A549 (cell line): ENCODE results near the gene TRDN. TPM values are rescaled to one million over a fixed set of nuclear protein-coding genes. Genes with fewer than 3 reads are reported as not detected.

Experiments
- ATAC-seq, 2 experiments: fragments of 200-7000 bp in 1 of 2; fragments of >200 bp in 1 of 2; cut with Nextera tagmentation in 1 of 2; cut with Tn5 transposase in 1 of 2; 3 replicates each; pipeline versions ENCODE4 v1.8.0 to v1.9.1; 2018 to 2020; ENCODE audit warnings: mild to moderate bottlenecking in 1 of 2, moderate library complexity in 1 of 2
- CTCF ChIA-PET: fragments of 300-600 bp; sonication (Branson Sonifier 250); formaldehyde crosslinking; extraction: SDS; loops from one replicate; lab custom pipeline; 2021; ENCODE audit warnings: antibody characterized with exemption, inconsistent platforms; lab: Yijun Ruan, JAX
- POLR2A ChIA-PET: fragments of 350-600 bp; formaldehyde crosslinking; extraction: SDS; loops from one replicate; lab custom pipeline; 2021; ENCODE audit warnings: antibody characterized with exemption, inconsistent platforms; lab: Yijun Ruan, JAX
- DNase-seq, 2 experiments: peaks; one replicate each; pipeline versions ENCODE4 v3.0.0 to v3.0.0-alpha.2; 2011 to 2016; ENCODE audit warnings: low read depth in 1 of 2, low spot score in 1 of 2
- FAIRE-seq: peaks from 2 replicates; lab custom pipeline; 2011; peaks lifted over from hg19 to GRCh38; lab: Jason Lieb, UNC
- H3K27ac ChIP-seq, 2 experiments: fragments of >200 bp; sonication (Bioruptor Twin); formaldehyde crosslinking; 3 replicates each; pipeline ENCODE4 v1.5.1; 2016 to 2017
- H3K4me1 ChIP-seq: fragments of >200 bp; sonication (Bioruptor Twin); formaldehyde crosslinking; 3 replicates; pipeline ENCODE4 v1.6.1; 2016
- H3K4me2 ChIP-seq: fragments of >200 bp; sonication (Bioruptor Twin); formaldehyde crosslinking; 3 replicates; pipeline ENCODE4 v1.6.1; 2016
- H3K4me3 ChIP-seq: fragments of >200 bp; sonication (Bioruptor Twin); formaldehyde crosslinking; 3 replicates; pipeline ENCODE4 v1.5.1; 2016
- H3K9me3 ChIP-seq: fragments of >200 bp; sonication (Bioruptor Twin); formaldehyde crosslinking; 3 replicates; pipeline ENCODE4 v1.6.1; 2016
- BHLHE40 ChIP-seq: IDR thresholded peaks from 2 replicates; pipeline ENCODE4 v1.6.1; 2012; ENCODE audit warnings: low read depth, low read length, inconsistent platforms
- CBX2 ChIP-seq: fragments of 200-600 bp; sonication (generic); IDR thresholded peaks from 2 replicates; pipeline ENCODE4 v1.6.1; 2016; ENCODE audit warnings: low read depth, mild to moderate bottlenecking, borderline replicate concordance
- CHD2 ChIP-seq: fragments of 150-350 bp; IDR thresholded peaks from 2 replicates; pipeline ENCODE4 v1.6.1; 2014; ENCODE audit warnings: low read length; ENCODE audit not compliant: partially characterized antibody
- CHD4 ChIP-seq: fragments of 200-600 bp; sonication (generic); IDR thresholded peaks from 2 replicates; pipeline ENCODE4 v1.6.1; 2016; ENCODE audit warnings: antibody characterized with exemption, mild to moderate bottlenecking, borderline replicate concordance
- EHF ChIP-seq: fragments of 250-450 bp; sonication (Bioruptor Pico); IDR thresholded peaks from 2 replicates; pipeline ENCODE4 v1.5.0; 2020; ENCODE audit warnings: mild to moderate bottlenecking
- FOXS1 ChIP-seq: fragments of 250-450 bp; sonication (Bioruptor Pico); IDR thresholded peaks from 2 replicates; pipeline ENCODE4 v1.5.0; 2020; ENCODE audit warnings: mild to moderate bottlenecking, moderate library complexity
- HEYL ChIP-seq: fragments of 250-450 bp; sonication (Bioruptor Pico); IDR thresholded peaks from 2 replicates; pipeline ENCODE4 v1.8.0; 2021; ENCODE audit warnings: mild to moderate bottlenecking, moderate library complexity
- HOXB13 ChIP-seq: fragments of 250-450 bp; sonication (Bioruptor Pico); IDR thresholded peaks from 2 replicates; pipeline ENCODE4 v1.5.0; 2020; ENCODE audit warnings: low read depth, mild to moderate bottlenecking, moderate library complexity
- JUNB ChIP-seq: fragments of >200 bp; sonication (Bioruptor Twin); formaldehyde crosslinking; IDR thresholded peaks from 2 replicates; pipeline ENCODE4 v1.6.1; 2016
- KDM1A ChIP-seq: fragments of 200-600 bp; sonication (generic); IDR thresholded peaks from 2 replicates; pipeline ENCODE4 v1.6.1; 2016; ENCODE audit warnings: low read depth, mild to moderate bottlenecking
- KDM5A ChIP-seq: fragments of 200-600 bp; sonication (generic); IDR thresholded peaks from 2 replicates; pipeline ENCODE4 v1.6.1; 2016; ENCODE audit warnings: antibody characterized with exemption, mild to moderate bottlenecking
- NFE2L2 ChIP-seq: fragments of 150-350 bp; conservative IDR thresholded peaks from 2 replicates; pipeline ENCODE4 v1.6.1; 2014; ENCODE audit warnings: low read length
- NPAS2 ChIP-seq: fragments of 250-450 bp; sonication (Bioruptor Pico); IDR thresholded peaks from 2 replicates; pipeline ENCODE4 v1.8.0; 2022; ENCODE audit warnings: mild to moderate bottlenecking, moderate library complexity, borderline replicate concordance
- NR3C1 ChIP-seq: fragments of >200 bp; sonication (Bioruptor Twin); formaldehyde crosslinking; IDR thresholded peaks from 3 replicates; pipeline ENCODE4 v1.6.1; 2017
- POLR2A ChIP-seq: IDR thresholded peaks from 2 replicates; pipeline ENCODE4 v1.6.1; 2012; ENCODE audit warnings: mild to moderate bottlenecking, low read length
- POLR2AphosphoS2 ChIP-seq: conservative IDR thresholded peaks from 2 replicates; pipeline ENCODE4 v1.6.1; 2012; ENCODE audit warnings: low read length, improper control_type of control experiment, inconsistent platforms
- RARB ChIP-seq: fragments of 250-450 bp; sonication (Bioruptor Pico); IDR thresholded peaks from 2 replicates; pipeline ENCODE4 v1.8.0; 2021; ENCODE audit warnings: mild to moderate bottlenecking, moderate library complexity
- RNF2 ChIP-seq: fragments of 200-600 bp; sonication (generic); IDR thresholded peaks from 2 replicates; pipeline ENCODE4 v1.6.1; 2016; ENCODE audit warnings: low read depth, mild to moderate bottlenecking, antibody characterized with exemption, moderate library complexity, borderline replicate concordance
- SMC3 ChIP-seq: fragments of >200 bp; sonication (Bioruptor Twin); formaldehyde crosslinking; IDR thresholded peaks from 3 replicates; pipeline ENCODE4 v1.6.1; 2018; ENCODE audit warnings: inconsistent platforms
- TFCP2L1 ChIP-seq: fragments of 250-450 bp; sonication (Bioruptor Pico); IDR thresholded peaks from 2 replicates; pipeline ENCODE4 v1.5.0; 2021; ENCODE audit warnings: mild to moderate bottlenecking
- ZFP36 ChIP-seq: fragments of 450-650 bp; IDR thresholded peaks from 2 replicates; pipeline ENCODE4 v1.6.1; 2014; ENCODE audit warnings: borderline replicate concordance; ENCODE audit not compliant: partially characterized antibody
- ZSCAN20 ChIP-seq: fragments of 250-450 bp; sonication (Bioruptor Pico); IDR thresholded peaks from 2 replicates; pipeline ENCODE4 v1.8.0; 2022; ENCODE audit warnings: mild to moderate bottlenecking, moderate library complexity
- WGBS: methylation state at CpG from one replicate; pipeline ENCODE4 v1.1.6; 2017; ENCODE audit errors: missing lambda C conversion rate; 5-methylcytosine and 5-hydroxymethylcytosine counted together
- polyA plus RNA-seq, 4 experiments: library from polyadenylated mRNA; depleted of rRNA in 3 of 4; stranded (reverse); fragments of >200 nt; fragmentation: RNase III in 1 of 4; extraction: RNeasy Plus Mini Kit Qiagen cat#74134 plus additional on column Dnase treatment in 1 of 4; gene quantifications; 2 replicates in 3 of 4; 3 replicates in 1 of 4; pipeline ENCODE4 v1.2.3, GENCODE V29; 2011 to 2017
- TF ChIP-seq, protein P1 (sequence below): IDR thresholded peaks from 2 replicates; pipeline ENCODE4 v1.6.1; 2012
- TF ChIP-seq, protein P2 (sequence below): fragments of >200 bp; sonication (Bioruptor Twin); formaldehyde crosslinking; IDR thresholded peaks from 3 replicates; pipeline ENCODE4 v1.5.1; 2016
- TF ChIP-seq, protein P3 (sequence below): IDR thresholded peaks from 2 replicates; pipeline ENCODE4 v1.6.1; 2012
- TF ChIP-seq, protein P4 (sequence below): fragments of 200-600 bp; sonication (generic); IDR thresholded peaks from 2 replicates; pipeline ENCODE4 v1.6.1; 2016; ENCODE audit warnings: antibody characterized with exemption, mild to moderate bottlenecking, moderate library complexity
- TF ChIP-seq, protein P5 (sequence below): fragments of >200 bp; sonication (Bioruptor Twin); formaldehyde crosslinking; IDR thresholded peaks from 3 replicates; pipeline ENCODE4 v1.6.1; 2016
- TF ChIP-seq, protein P6 (sequence below): fragments of 250-450 bp; sonication (Bioruptor Pico); IDR thresholded peaks from 2 replicates; pipeline ENCODE4 v1.5.0; 2020; ENCODE audit warnings: low read depth, mild to moderate bottlenecking, moderate library complexity
- TF ChIP-seq, protein P7 (sequence below): fragments of 150-350 bp; IDR thresholded peaks from 2 replicates; pipeline ENCODE4 v1.6.1; 2014; ENCODE audit warnings: low read depth, mild to moderate bottlenecking, low read length

The TRDN gene
- polyA plus RNA-seq, 2 of the 4 experiments (the other 2 are of a cell fraction): not detected

DNA sequence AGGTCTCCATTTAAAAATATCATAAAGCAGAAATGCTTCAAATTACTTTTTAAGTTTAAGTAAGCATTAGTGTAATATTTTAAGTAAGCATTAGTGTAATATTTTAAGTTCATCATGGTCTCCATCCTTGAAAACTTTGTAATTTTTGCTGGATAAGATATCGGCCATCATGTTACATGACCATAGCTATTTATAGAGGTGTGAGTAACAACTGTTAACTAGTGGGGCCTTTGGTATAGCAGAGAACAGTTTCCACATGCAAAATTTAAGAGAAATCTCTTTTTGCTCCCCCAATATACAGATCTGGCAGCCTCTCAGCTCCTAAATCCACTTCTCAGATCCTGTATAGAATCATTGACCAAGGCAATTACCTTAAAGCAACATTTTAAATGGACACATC, 468 bp downstream of the TRDN start:
- CTCF ChIA-PET: no interaction called here

DNA sequence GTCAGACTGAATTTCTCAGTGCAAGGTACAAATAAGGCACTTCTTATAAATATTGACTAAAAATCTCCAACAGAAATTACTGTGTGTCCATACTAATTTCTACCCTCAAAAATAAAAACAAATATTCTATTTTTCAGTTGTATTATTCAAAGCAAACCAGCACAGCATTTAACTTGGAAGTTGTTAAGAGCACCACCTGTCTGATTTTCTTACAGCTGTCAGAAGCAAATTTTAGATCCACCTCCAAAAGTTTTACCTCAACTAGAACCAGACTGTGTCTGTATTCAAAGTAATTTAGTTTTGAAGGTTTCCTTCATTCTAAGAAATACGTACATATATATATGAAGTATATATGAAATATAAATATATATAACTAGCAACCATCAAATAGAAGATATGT, 1.2 kb downstream of the TRDN start:
- 48% methylated on average over 1 of the region's 1 CpG for WGBS
- ChIA-PET CTCF (no interaction called here), POLR2A (no interaction called here)
- no peak overlapping the region for H3K4me2 ChIP-seq
- H3K4me3 ChIP-seq: no peak overlapping the region
- DNase-seq (no peak), FAIRE-seq (no peak), ATAC-seq (no peak)
- no peak for TF ChIP-seq NPAS2
- no peak for TF ChIP-seq NFE2L2
- TF ChIP-seq CHD4: no peak
- no peak for TF ChIP-seq RARB (CRISPR knock-in tag)
- no peak for TF ChIP-seq JUNB
- TF ChIP-seq, protein P1, sequence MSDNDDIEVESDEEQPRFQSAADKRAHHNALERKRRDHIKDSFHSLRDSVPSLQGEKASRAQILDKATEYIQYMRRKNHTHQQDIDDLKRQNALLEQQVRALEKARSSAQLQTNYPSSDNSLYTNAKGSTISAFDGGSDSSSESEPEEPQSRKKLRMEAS: no peak
- TF ChIP-seq, protein P2, sequence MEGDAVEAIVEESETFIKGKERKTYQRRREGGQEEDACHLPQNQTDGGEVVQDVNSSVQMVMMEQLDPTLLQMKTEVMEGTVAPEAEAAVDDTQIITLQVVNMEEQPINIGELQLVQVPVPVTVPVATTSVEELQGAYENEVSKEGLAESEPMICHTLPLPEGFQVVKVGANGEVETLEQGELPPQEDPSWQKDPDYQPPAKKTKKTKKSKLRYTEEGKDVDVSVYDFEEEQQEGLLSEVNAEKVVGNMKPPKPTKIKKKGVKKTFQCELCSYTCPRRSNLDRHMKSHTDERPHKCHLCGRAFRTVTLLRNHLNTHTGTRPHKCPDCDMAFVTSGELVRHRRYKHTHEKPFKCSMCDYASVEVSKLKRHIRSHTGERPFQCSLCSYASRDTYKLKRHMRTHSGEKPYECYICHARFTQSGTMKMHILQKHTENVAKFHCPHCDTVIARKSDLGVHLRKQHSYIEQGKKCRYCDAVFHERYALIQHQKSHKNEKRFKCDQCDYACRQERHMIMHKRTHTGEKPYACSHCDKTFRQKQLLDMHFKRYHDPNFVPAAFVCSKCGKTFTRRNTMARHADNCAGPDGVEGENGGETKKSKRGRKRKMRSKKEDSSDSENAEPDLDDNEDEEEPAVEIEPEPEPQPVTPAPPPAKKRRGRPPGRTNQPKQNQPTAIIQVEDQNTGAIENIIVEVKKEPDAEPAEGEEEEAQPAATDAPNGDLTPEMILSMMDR: no peak
- TF ChIP-seq POLR2AphosphoS2: no peak
- TF ChIP-seq RNF2: no peak
- TF ChIP-seq BHLHE40: no peak
- no peak for TF ChIP-seq CHD2
- no peak for TF ChIP-seq ZFP36
- TF ChIP-seq, protein P3, sequence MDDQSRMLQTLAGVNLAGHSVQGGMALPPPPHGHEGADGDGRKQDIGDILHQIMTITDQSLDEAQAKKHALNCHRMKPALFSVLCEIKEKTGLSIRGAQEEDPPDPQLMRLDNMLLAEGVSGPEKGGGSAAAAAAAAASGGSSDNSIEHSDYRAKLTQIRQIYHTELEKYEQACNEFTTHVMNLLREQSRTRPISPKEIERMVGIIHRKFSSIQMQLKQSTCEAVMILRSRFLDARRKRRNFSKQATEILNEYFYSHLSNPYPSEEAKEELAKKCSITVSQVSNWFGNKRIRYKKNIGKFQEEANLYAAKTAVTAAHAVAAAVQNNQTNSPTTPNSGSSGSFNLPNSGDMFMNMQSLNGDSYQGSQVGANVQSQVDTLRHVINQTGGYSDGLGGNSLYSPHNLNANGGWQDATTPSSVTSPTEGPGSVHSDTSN: no peak
- no peak for TF ChIP-seq HEYL
- TF ChIP-seq, protein P4, sequence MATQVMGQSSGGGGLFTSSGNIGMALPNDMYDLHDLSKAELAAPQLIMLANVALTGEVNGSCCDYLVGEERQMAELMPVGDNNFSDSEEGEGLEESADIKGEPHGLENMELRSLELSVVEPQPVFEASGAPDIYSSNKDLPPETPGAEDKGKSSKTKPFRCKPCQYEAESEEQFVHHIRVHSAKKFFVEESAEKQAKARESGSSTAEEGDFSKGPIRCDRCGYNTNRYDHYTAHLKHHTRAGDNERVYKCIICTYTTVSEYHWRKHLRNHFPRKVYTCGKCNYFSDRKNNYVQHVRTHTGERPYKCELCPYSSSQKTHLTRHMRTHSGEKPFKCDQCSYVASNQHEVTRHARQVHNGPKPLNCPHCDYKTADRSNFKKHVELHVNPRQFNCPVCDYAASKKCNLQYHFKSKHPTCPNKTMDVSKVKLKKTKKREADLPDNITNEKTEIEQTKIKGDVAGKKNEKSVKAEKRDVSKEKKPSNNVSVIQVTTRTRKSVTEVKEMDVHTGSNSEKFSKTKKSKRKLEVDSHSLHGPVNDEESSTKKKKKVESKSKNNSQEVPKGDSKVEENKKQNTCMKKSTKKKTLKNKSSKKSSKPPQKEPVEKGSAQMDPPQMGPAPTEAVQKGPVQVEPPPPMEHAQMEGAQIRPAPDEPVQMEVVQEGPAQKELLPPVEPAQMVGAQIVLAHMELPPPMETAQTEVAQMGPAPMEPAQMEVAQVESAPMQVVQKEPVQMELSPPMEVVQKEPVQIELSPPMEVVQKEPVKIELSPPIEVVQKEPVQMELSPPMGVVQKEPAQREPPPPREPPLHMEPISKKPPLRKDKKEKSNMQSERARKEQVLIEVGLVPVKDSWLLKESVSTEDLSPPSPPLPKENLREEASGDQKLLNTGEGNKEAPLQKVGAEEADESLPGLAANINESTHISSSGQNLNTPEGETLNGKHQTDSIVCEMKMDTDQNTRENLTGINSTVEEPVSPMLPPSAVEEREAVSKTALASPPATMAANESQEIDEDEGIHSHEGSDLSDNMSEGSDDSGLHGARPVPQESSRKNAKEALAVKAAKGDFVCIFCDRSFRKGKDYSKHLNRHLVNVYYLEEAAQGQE: no peak
- no peak for TF ChIP-seq EHF (CRISPR knock-in tag)
- TF ChIP-seq KDM5A: no peak
- TF ChIP-seq HOXB13: no peak
- TF ChIP-seq ZSCAN20 (CRISPR knock-in tag): no peak
- H3K9me3 ChIP-seq: no peaks in the 10 kb centered on the region
- no peaks in the 10 kb centered on the region for H3K4me1 ChIP-seq
- no peak overlapping the region for H3K27ac ChIP-seq

More for the DNA sequence above, 468 bp downstream of the TRDN start:
- H3K4me2 ChIP-seq: no peak overlapping the region
- no peak overlapping the region for H3K27ac ChIP-seq
- no peak overlapping the region for H3K4me3 ChIP-seq
- FAIRE-seq (no peak), ATAC-seq (no peak), DNase-seq (no peak)
- WGBS: 92% methylated on average over 1 of the region's 1 CpG
- TF ChIP-seq NPAS2 (no peak), POLR2A (no peak), KDM1A (no peak), TFCP2L1 (CRISPR knock-in tag) (no peak), HOXB13 (no peak), SMC3 (no peak), CBX2 (no peak), JUNB (no peak), EHF (CRISPR knock-in tag) (no peak), FOXS1 (CRISPR knock-in tag) (no peak), ZSCAN20 (CRISPR knock-in tag) (no peak), NR3C1 (no peak)
- TF ChIP-seq, protein P5, sequence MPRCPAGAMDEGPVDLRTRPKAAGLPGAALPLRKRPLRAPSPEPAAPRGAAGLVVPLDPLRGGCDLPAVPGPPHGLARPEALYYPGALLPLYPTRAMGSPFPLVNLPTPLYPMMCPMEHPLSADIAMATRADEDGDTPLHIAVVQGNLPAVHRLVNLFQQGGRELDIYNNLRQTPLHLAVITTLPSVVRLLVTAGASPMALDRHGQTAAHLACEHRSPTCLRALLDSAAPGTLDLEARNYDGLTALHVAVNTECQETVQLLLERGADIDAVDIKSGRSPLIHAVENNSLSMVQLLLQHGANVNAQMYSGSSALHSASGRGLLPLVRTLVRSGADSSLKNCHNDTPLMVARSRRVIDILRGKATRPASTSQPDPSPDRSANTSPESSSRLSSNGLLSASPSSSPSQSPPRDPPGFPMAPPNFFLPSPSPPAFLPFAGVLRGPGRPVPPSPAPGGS: no peak
- TF ChIP-seq, protein P6, sequence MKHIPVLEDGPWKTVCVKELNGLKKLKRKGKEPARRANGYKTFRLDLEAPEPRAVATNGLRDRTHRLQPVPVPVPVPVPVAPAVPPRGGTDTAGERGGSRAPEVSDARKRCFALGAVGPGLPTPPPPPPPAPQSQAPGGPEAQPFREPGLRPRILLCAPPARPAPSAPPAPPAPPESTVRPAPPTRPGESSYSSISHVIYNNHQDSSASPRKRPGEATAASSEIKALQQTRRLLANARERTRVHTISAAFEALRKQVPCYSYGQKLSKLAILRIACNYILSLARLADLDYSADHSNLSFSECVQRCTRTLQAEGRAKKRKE: no peak
- TF ChIP-seq, protein P1: no peak
- TF ChIP-seq, protein P7, sequence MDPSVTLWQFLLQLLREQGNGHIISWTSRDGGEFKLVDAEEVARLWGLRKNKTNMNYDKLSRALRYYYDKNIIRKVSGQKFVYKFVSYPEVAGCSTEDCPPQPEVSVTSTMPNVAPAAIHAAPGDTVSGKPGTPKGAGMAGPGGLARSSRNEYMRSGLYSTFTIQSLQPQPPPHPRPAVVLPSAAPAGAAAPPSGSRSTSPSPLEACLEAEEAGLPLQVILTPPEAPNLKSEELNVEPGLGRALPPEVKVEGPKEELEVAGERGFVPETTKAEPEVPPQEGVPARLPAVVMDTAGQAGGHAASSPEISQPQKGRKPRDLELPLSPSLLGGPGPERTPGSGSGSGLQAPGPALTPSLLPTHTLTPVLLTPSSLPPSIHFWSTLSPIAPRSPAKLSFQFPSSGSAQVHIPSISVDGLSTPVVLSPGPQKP: no peak
- no peaks in the 10 kb centered on the region for H3K4me1 ChIP-seq
- no peaks in the 10 kb centered on the region for H3K9me3 ChIP-seq
- POLR2A ChIA-PET: no interaction called here
